Spleen (tissue), 11 donors: ENCODE data around the gene ANKZF1. TPM values are rescaled to one million over a fixed set of nuclear protein-coding genes. Genes with fewer than 3 reads are reported as not detected.

Source experiments
- DNase-seq: peaks from one replicate; pipeline ENCODE4 v3.0.0-alpha.2; 2020
- H3K27ac ChIP-seq, 8 donors: fragments of 200-600 bp; sonication (generic) in 7 of 8; 1 replicate in 4 of 8; 2 replicates in 4 of 8; pipeline versions ENCODE4 v1.5.0 to v1.8.0; 2016 to 2021; ENCODE audit warnings: inconsistent platforms in 4 of 8, mild to moderate bottlenecking in 4 of 8, moderate library complexity in 1 of 8
- H3K27me3 ChIP-seq, 7 donors: fragments of 200-600 bp; sonication (generic) in 6 of 7; replicated peaks in 1 of 7; 1 replicate in 4 of 7; 2 replicates in 3 of 7; pipeline versions ENCODE4 v1.5.0 to v1.8.0; 2016 to 2021; ENCODE audit warnings: inconsistent platforms in 3 of 7, mild to moderate bottlenecking in 1 of 7
- H3K36me3 ChIP-seq, 6 donors: fragments of 200-600 bp; sonication (generic) in 5 of 6; 1 replicate in 4 of 6; 2 replicates in 2 of 6; pipeline versions ENCODE4 v1.5.0 to v1.8.0; 2016 to 2021; ENCODE audit warnings: inconsistent platforms in 2 of 6
- H3K4me1 ChIP-seq, 6 donors: fragments of 200-600 bp; sonication (generic) in 5 of 6; 1 replicate in 3 of 6; 2 replicates in 3 of 6; pipeline versions ENCODE4 v1.5.0 to v1.8.0; 2016 to 2021; ENCODE audit warnings: inconsistent platforms in 3 of 6
- H3K4me3 ChIP-seq, 8 donors: fragments of 200-600 bp; sonication (generic) in 7 of 8; 1 replicate in 4 of 8; 2 replicates in 4 of 8; pipeline versions ENCODE4 v1.5.0 to v1.8.0; 2016 to 2021; ENCODE audit warnings: inconsistent platforms in 4 of 8, mild to moderate bottlenecking in 4 of 8, moderate library complexity in 2 of 8
- H3K9me3 ChIP-seq, 8 donors: fragments of 200-600 bp; sonication (generic) in 7 of 8; 1 replicate in 4 of 8; 2 replicates in 4 of 8; pipeline versions ENCODE4 v1.5.0 to v1.8.0; 2016 to 2021; ENCODE audit warnings: inconsistent platforms in 4 of 8
- POLR2A ChIP-seq, 3 donors: fragments of 450-650 bp; IDR thresholded peaks; one replicate each; pipeline ENCODE4 v1.5.1; 2017; ENCODE audit warnings: antibody characterized with exemption in 3 of 3, mild to moderate bottlenecking in 1 of 3
- POLR2AphosphoS5 ChIP-seq, 3 donors: sonication (generic); formaldehyde crosslinking; IDR thresholded peaks; one replicate each; pipeline ENCODE4 v1.5.1; 2017; ENCODE audit warnings: antibody characterized with exemption in 3 of 3
- WGBS, 5 donors: extraction: QIAGEN DNeasy Blood & Tissue Kit in 3 of 5; methylation state at CpG; one replicate each; pipeline versions ENCODE4 v1.1.5 to v1.1.7; 2013 to 2018; 5-methylcytosine and 5-hydroxymethylcytosine counted together
- intact Hi-C: fragments of 100-400 bp; cut with DNase I; formaldehyde crosslinking; loops from one replicate; pipeline ENCODE4 v1.15.0; 2023; ENCODE audit warnings: low total_unique reads
- polyA plus RNA-seq, 3 donors: library from polyadenylated mRNA; stranded (reverse); fragments of 200-250 nt; gene quantifications; one replicate each; pipeline ENCODE4 v1.2.1, GENCODE V29; 2013
- total RNA-seq, 7 donors: library from RNA; depleted of rRNA in 3 of 7; stranded (reverse); fragments of >200 nt in 3 of 7; fragmentation: NEBNext Ultra II Directional in 4 of 7; extraction: Animal tissue kit (Norgen Biotek cat#: 25700) in 4 of 7; gene quantifications; one replicate each; pipeline versions ENCODE4 v1.1.0 to v1.2.1, GENCODE V29; 2016 to 2021
- TF ChIP-seq, protein P1 (sequence below), 11 experiments: fragments of 200-600 bp in 7 of 11; fragments of 450-650 bp in 4 of 11; sonication (generic) in 4 of 11; IDR thresholded peaks in 8 of 11; conservative IDR thresholded peaks in 3 of 11; 1 replicate in 7 of 11; 2 replicates in 4 of 11; pipeline versions ENCODE4 v1.4.0 to v1.8.0; 2016 to 2021; ENCODE audit warnings: antibody characterized with exemption in 11 of 11, inconsistent platforms in 4 of 11, mild to moderate bottlenecking in 1 of 11
- donor health status: healthy with polysubstance abuse.
- donor health status: DM: no; HTN: no; CAD: no; lungs with moderate emphysema.
- donor health status: DM: no; HTN: no; CAD: no.
- donor health status: Bipolar disorder and iron deficiency.
- donor health status: healthy.
- donor health status: DM: no; HTN: no; CAD: no.
- donor health status: DM: yes; HTN: yes; CAD: no.

The ANKZF1 gene
- total and polyA plus RNA-seq, 10 donors: 30.5 to 141 (median 71.1) TPM

- Histone ChIP-seq H3K27ac (no peak overlapping the region), H3K4me1 (peaks cover 23 to 76% (median 46%) of the 10 kb centered on the region in 6 donors), H3K36me3 (peaks cover 0 to 78% (median 68%) of the 10 kb centered on the region in 6 donors), H3K4me3 (no peak overlapping the region), H3K9me3 (no peaks in the 10 kb centered on the region), H3K27me3 (no peaks in the 10 kb centered on the region)
- TF ChIP-seq POLR2AphosphoS5 (IDR thresholded peaks at IDR 0.05): peak in 1 of 3 donors; percentile 30
- TF ChIP-seq, protein P1, sequence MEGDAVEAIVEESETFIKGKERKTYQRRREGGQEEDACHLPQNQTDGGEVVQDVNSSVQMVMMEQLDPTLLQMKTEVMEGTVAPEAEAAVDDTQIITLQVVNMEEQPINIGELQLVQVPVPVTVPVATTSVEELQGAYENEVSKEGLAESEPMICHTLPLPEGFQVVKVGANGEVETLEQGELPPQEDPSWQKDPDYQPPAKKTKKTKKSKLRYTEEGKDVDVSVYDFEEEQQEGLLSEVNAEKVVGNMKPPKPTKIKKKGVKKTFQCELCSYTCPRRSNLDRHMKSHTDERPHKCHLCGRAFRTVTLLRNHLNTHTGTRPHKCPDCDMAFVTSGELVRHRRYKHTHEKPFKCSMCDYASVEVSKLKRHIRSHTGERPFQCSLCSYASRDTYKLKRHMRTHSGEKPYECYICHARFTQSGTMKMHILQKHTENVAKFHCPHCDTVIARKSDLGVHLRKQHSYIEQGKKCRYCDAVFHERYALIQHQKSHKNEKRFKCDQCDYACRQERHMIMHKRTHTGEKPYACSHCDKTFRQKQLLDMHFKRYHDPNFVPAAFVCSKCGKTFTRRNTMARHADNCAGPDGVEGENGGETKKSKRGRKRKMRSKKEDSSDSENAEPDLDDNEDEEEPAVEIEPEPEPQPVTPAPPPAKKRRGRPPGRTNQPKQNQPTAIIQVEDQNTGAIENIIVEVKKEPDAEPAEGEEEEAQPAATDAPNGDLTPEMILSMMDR (IDR thresholded peaks at IDR 0.05 in 8 of 11, conservative IDR thresholded peaks at IDR 0.05 in 3 of 11): no peak
- intact Hi-C loops: no loop called here
- WGBS, 5 donors: 93 to 97% (median 95%) methylated on average over 11 to 16 of the region's 16 CpGs
- DNase-seq: peak; percentile 71
Measured at GRCh38 chr2:219221957-219222518, 7.6 kb upstream of the ANKZF1 start.

- DNase-seq: no peak
- Histone ChIP-seq H3K4me3 (no peak overlapping the region), H3K27ac (no peak overlapping the region), H3K27me3 (no peaks in the 10 kb centered on the region), H3K36me3 (peaks cover 0 to 86% (median 68%) of the 10 kb centered on the region in 6 donors), H3K4me1 (peaks cover 20 to 76% (median 45%) of the 10 kb centered on the region in 6 donors), H3K9me3 (no peaks in the 10 kb centered on the region)
- TF ChIP-seq, protein P1 (IDR thresholded peaks at IDR 0.05 in 8 of 11, conservative IDR thresholded peaks at IDR 0.05 in 3 of 11): no peak
- TF ChIP-seq POLR2A (IDR thresholded peaks at IDR 0.05): no peak
- TF ChIP-seq POLR2AphosphoS5 (IDR thresholded peaks at IDR 0.05): no peak
- 91 to 95% (median 92%) methylated on average over 27 to 31 of the region's 31 CpGs for WGBS, 5 donors
- intact Hi-C loops: no loop called here
Measured at GRCh38 chr2:219223831-219224610, 5.6 kb upstream of the ANKZF1 start.

DNA sequence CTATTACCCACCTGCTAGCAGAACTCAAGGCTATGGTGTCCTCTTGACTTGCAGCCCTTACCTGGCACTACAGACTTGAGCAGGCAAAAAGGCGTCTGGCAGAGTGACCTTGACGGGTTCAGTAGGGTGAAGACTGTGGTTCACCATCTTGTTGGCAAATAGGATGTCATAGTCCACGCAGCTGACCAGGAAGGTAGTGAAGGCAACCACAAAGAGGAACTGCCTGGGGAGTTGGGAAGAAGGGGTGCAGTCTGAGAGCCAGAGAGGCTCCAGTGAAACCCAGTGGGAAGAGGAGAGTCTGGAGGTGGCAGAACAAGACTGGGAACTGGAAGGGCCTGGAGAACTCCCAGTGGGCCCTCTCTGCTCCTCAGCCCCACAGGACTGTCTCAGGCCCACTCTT is 4.3 kb upstream of the ANKZF1 start:
- WGBS, 5 donors: 42 to 74% (median 52%) methylated on average over 3 of the region's 3 CpGs
- no peaks in the 10 kb centered on the region for H3K9me3 ChIP-seq
- TF ChIP-seq POLR2A (IDR thresholded peaks at IDR 0.05) (no peak), POLR2AphosphoS5 (IDR thresholded peaks at IDR 0.05) (peak in 1 of 3 donors; percentile 61)
- peak overlapping the region in 5 of 8 donors; percentile 26 to 72 (median 67) for H3K27ac ChIP-seq
- H3K27me3 ChIP-seq: no peaks in the 10 kb centered on the region
- H3K4me1 ChIP-seq: peaks cover 12 to 66% (median 36%) of the 10 kb centered on the region in 6 donors
- DNase-seq: no peak
- peaks cover 0 to 75% (median 62%) of the 10 kb centered on the region in 6 donors for H3K36me3 ChIP-seq
- peak overlapping the region in 1 of 8 donors; percentile 2 for H3K4me3 ChIP-seq
- intact Hi-C loops: loop anchor here (5.0 kb wide), 1 partner anchor 52 kb away; the partner anchor contains the start of gene DNAJB2

DNA sequence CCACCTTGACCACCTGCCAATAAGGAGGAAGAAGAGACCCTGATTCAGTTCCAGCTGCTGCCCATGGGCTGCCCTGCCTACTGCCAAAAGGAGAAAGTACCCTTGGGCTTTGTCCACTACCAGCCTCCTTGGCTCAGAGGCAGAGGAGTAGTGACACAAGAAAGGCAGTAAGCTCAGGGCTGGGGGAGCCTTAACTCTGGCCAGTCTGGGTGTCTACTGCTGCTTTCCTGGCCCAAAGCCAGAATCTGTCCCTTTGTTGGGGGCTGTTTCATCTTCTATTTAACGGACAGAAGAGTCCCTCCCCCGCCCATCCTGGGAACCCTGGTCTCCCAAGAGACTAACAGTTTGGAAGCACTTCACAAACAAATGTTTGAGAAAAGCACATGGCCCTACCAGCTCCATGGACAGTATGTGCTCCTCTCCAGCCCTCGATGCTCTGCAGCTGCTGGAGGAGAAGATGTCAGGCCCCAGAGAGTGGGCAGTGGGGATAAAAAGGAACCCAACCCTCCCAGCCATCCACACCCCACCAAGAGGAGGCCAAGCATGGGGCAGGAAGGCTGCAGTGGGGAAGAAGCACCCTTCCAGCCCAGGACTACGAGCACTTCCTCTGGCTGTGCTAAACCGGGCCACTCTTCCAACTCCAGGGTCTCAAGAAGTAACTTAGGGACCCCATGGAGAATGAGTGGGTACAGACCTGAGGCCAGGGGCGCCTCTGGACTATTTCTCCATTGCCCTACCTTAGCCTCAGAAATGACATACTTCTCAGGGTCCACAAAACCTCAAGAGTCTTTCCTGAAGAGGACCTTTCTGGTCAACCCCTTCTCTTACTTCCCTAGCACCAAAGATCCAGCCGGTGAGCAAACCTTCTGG is 1.3 kb upstream of the ANKZF1 start:
- Histone ChIP-seq H3K9me3 (no peaks in the 10 kb centered on the region), H3K27me3 (no peaks in the 10 kb centered on the region), H3K27ac (peak overlapping the region; percentile 88 to 99 (median 97)), H3K4me1 (peaks cover 18 to 81% (median 50%) of the 10 kb centered on the region in 6 donors), H3K36me3 (peaks cover 0 to 69% (median 48%) of the 10 kb centered on the region in 6 donors), H3K4me3 (peak overlapping the region; percentile 56 to 79 (median 73))
- 34 to 42% (median 36%) methylated on average over 7 of the region's 7 CpGs for WGBS, 5 donors
- no peak for DNase-seq
- TF ChIP-seq, protein P1 (IDR thresholded peaks at IDR 0.05 in 8 of 11, conservative IDR thresholded peaks at IDR 0.05 in 3 of 11): no peak
- TF ChIP-seq POLR2A (IDR thresholded peaks at IDR 0.05) (no peak), POLR2AphosphoS5 (IDR thresholded peaks at IDR 0.05) (no peak)
- intact Hi-C loops: loop anchor here (5.0 kb wide), 1 partner anchor 49 kb away; the partner anchor contains the start of gene DNAJB2
